GM18499 (cell line): ENCODE data around the gene NXPE4.
"Not testable (repeated sequence)": the region's sequence is repeated elsewhere in the genome, so short reads cannot be mapped to it uniquely, and the experiment has no call there.

Experiments
- ATAC-seq: cut with Tn5 transposase; IDR thresholded peaks from one replicate; pipeline ENCODE4 v1.9.1; 2021; ENCODE audit warnings: moderate number of reproducible peaks; ENCODE audit not compliant: insufficient read depth, unreplicated experiment

The NXPE4 gene

GRCh38 chr11:114595571-114595970 is at the start of gene NXPE4:
NXPE4 (minus strand) TSS chr11:114595786; CDS start chr11:114594759, 1,027 bp downstream.
- no peak for ATAC-seq

- not testable (repeated sequence) for ATAC-seq
These were observed 43.9 kb upstream of the NXPE4 start for GRCh38 chr11:114639440-114639839.

- not testable (repeated sequence) for ATAC-seq
These were observed 35.9 kb upstream of the NXPE4 start for GRCh38 chr11:114631445-114631965.

- ATAC-seq = no peak
These were observed 29.7 kb upstream of the NXPE4 start for GRCh38 chr11:114625294-114625693.

- ATAC-seq = no peak
These were observed 29.0 kb upstream of the NXPE4 start for GRCh38 chr11:114624455-114625207.

- no peak for ATAC-seq
These were observed 28.1 kb upstream of the NXPE4 start for GRCh38 chr11:114623720-114624119.

GRCh38 chr11:114622858-114623257 is 27.3 kb upstream of the NXPE4 start:
- no peak for ATAC-seq

GRCh38 chr11:114621950-114622809 is 26.6 kb upstream of the NXPE4 start:
- ATAC-seq = no peak

- no peak for ATAC-seq
These were observed 25.5 kb upstream of the NXPE4 start for GRCh38 chr11:114621072-114621471.

- ATAC-seq = no peak
These were observed 24.1 kb upstream of the NXPE4 start for GRCh38 chr11:114619659-114620173.

GRCh38 chr11:114618139-114618538 is 22.6 kb upstream of the NXPE4 start:
- ATAC-seq = no peak

- no peak for ATAC-seq
These were observed 21.9 kb upstream of the NXPE4 start for GRCh38 chr11:114617157-114618124.

- ATAC-seq = no peak
These were observed 20.9 kb upstream of the NXPE4 start for GRCh38 chr11:114616516-114616915.

- ATAC-seq = no peak
These were observed 20.1 kb upstream of the NXPE4 start for GRCh38 chr11:114615448-114616361.

GRCh38 chr11:114614127-114614720 is 18.6 kb upstream of the NXPE4 start:
- ATAC-seq = no peak

- ATAC-seq = not testable (repeated sequence)
These were observed 17.5 kb upstream of the NXPE4 start for GRCh38 chr11:114613094-114613493.

GRCh38 chr11:114612686-114613085 is 17.1 kb upstream of the NXPE4 start:
- ATAC-seq = no peak

GRCh38 chr11:114612199-114612598 is 16.6 kb upstream of the NXPE4 start:
- not testable (repeated sequence) for ATAC-seq
